NCI-H1694 treated with DMSO at 0.1 percent for 48 hours (cell line): ENCODE results near the gene FOXJ3.

Source experiments
- DNase-seq: peaks from one replicate; lab custom pipeline; 2025; lab: John Stamatoyannopoulos, UW

The FOXJ3 gene

DNA sequence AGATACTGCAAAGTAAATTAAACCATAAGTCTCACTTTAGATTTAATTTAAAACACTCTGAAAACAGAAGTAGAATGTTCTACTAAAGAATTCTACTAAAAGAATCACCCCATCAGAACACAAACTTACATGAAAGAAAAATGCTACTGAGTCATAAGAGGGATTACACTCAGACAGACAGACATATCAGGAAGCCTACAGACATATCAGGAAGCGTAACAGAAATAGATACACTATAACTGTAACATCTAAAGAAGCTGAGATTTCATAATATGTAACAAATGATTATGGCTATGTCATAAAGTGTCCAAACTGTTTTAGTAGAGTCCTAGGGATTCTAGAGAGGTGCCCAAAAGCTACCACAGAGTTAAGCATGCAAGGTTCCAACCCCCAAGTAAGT lies 23.9 kb downstream of the FOXJ3 start:
- DNase-seq = no peak

DNA sequence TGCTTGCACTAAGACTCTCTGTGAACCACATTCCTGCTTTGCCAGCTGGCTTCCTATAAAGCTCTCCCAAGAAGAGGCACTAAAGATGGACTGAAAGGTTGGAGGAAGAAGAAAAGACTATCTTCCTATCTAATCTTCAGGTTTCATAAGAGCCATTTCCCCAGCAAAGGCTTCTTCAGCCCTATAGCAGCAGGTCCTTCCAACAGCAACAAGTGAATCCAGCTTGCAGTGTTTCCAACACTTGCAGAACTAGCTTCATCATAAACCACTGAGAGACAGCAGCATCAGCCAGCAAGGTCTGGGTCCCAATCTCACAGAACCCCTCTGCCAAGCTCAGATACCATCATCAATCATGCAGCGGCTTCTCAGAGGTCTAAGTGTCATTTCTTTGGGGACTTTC lies 28.1 kb downstream of the FOXJ3 start:
- DNase-seq = no peak

DNA sequence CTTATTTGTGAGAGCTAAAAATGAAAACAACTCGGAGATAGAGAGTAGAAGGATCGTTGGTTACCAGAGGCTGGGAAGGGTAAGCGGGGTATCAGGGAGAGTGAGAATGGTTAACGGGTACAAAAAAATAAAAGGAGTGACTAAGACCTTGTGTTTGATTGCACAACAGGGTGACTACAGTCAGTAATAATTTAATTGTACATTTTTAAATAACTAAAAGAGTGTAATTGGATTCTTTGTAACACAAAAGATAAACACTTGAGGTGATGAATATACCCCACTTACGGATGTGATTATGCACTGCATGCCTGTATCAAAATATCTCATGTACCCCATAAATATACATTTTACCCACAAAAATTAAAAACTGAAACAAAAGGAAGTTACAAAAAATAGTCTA lies 29.4 kb downstream of the FOXJ3 start:
- DNase-seq = no peak

DNA sequence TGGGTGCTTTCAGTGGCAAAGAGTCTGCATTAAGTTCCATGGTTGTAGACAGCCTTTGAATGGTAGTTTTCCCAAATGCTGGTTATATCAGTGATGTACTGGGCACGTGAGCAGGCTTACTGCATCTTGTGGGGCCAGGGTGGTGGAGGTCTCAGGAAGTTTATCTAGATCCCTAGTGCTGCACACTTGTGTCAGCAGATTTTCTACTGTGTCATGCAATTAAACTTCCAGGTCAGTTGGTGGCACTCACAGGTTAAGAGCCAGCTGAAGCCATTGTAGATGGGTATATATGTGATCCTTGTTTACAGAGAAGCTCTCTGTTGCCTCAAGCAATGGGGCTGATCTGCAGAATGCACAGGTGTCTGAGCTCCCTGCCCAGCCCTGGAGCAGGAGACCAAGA lies 33.0 kb downstream of the FOXJ3 start:
- no peak for DNase-seq

DNA sequence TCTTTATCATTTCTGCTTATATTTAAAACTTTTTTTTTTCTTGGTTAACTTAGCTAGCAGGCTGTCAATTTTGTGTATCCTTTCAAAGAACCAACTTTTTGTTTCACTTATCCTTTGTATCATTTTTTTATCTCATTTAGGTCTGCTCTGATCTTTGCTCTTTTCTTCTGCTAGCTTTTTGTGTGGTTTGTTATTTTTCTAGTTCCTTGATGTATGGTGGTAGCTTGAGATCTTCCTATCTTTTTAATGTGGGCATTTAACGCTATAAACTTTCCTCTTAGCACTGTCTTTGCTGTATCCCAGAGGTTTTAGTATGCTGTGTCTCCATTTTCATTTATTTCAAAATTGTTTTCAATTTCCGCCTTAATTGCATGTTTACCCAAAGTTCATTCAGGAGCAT lies 36.5 kb downstream of the FOXJ3 start:
- no peak for DNase-seq

DNA sequence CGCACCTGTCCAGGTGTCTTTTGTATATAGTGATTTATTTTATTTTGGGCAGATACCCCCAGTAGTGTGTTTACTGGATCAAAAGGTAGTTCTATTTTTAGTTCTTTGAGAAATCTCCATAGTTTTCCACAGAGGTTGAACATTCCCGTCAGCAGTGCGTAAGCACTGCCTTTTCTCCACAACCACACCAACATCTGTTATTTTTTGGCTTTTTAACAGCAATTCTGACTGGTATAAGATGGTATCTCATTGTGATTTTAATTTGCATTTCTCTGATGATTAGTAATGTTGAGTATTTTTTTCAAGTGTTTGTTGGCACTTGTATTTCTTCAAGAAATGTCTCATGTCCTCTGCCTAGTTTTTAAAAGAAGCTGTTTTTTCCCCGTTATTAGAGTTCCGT lies 39.2 kb downstream of the FOXJ3 start:
- DNase-seq = no peak

DNA sequence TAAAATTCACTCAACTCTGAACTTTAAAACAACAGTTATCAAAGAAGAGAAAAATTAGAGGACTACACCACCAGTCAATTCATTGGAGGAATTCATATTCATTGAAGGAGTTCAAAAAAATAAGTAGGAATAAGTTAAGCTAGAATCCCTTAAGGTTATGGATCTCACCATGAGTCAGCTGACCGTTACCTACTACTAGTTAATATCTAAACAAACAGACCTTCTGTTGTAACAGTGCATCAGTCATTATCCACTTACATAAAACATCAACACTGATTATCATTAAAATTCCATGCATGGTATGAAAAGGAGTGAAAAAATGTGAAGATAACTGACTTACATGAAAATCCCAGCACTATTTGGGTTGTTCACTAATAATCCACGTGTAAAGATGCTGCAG lies 44.9 kb downstream of the FOXJ3 start:
- no peak for DNase-seq

DNA sequence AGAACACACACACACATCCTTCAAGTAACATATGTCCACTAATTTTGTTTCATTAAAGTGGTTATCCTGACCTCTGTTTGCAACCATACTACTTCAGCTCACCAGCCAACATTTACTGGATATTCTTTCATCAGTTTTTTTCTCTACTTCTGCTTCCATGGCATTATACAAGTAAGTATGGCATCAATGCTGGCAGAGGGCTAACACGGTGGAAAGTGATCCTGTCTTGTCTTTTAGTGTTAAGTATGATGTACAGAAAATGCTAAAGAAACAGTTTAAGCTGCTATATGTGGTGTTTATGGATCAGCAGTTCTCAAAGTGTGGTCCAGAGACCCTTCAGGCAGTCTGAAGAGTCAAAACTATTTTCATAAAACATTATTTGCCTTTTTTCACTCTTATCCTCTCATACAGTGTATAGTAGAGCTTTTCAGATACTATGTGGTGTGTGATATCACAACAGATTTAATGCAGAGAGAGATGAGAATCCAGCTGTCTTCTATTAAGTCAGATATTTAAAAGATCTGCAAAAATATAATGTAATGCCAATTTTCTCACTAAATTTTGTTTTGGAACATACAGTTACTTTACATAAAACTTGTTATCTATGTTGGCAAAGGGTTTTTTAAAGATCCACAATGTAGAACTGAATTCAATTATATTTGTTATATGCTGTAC lies 46.6 kb downstream of the FOXJ3 start:
- DNase-seq = no peak

DNA sequence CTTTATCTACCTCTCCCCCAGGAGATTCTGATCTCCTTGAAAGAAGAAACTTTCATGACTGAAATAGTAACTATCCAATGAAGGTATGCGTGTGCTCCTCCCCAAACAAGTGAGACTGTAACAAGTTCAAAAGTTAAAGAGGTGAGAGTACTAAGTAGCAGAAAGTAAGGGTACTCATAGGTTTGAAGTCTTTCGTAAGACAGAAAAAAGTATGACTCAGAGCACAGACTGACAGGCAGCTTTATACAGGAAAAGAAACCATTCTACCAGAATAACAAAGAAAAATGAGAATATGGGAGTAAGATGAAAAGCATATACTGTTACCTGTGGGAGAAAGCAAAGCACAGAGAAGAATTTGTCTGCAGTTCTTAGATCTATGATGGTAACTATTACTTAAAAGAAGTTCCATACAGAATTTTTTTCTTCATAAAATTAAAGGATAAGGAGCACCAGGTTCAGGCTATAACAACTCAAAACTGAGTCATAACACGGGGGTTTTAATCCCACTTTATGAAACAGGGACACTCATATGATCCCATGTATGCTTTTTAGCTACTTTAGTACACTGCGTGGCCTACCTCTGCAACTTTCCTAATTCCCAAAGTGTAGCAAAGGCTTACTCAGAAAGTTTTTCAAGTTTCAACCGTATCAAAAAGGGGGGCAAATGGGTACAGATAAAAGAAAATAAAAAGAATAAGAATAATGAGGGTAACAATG lies 52.0 kb downstream of the FOXJ3 start:
- DNase-seq = no peak

DNA sequence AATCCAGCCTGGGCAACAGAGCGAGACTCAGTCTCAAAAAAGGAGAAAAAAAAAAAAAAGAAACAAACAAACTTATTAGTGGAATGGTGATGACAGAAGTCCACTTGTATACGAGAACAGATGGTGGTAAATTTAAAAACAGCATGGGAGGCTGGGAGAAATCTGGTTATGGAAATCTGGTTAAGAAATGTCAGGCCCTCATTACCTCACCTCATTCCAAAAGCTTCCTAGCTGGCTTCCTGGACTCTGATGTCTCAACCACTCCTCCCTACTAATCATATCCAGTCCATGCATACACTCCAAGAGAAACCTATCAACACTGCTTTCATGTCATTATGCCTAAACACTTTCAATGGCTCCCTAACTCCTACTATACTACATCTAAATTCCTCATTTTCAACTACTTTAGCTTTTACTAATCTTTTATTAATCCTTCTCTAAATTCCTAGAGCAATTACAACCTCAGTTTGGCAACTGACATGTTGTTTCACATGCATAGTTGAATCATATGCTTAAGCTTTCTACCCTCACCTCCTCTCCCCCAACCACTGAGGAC lies 52.9 kb downstream of the FOXJ3 start:
- peak; percentile 52 for DNase-seq

DNA sequence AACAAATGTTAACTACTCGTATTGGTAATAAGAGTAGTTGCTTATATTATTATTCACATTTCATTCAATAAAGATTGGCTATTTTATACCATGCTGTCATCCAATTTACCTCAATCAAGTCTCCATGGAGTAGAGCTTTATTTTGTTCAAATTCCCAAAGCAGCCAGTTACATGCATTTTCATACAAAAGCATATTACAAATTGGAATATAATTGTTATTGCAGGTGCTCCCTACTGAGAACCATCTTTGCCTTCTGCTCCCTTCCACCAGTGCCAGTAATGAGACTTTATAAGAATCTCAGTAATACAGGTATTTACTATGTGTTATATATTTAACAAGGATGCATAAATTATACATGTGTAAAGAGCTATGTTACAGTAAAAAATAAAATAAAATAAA lies 54.2 kb downstream of the FOXJ3 start:
- no peak for DNase-seq

DNA sequence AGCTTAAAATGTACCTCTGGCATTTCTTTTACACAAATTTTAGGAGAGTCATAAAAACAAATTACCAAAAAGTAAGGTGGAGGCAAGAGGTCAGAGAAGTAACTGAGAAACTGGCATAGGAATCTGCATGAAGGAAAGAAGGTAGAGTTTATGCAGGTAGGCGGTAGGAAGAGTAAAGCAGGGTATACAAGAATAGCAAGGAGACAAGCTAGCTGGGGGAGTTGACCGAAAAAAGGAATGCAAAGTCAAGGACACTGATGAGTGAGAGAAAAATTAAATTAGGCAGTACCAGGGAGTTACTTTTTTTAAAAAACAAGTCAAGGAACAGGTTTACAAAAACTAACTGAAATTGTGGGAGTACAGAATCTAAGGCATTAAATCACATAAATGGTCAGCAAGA lies 56.0 kb downstream of the FOXJ3 start:
- DNase-seq = no peak

DNA sequence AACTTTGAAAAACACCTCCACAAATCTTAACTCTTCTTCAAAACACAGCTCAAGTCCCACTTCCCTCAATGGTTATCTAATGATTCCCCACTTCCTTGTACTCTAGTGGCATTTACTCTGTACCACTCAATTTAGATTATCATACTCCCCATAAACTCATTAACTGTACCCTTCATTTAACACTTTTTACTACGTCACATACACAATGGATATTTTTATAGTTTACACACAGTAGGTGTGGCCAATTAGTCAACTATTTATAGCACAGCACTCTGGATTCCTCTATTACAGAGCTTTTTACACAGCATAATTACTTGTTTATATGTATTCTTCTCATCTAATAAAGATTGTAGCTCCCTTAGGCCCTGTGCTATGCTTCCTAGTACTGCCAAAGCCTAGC lies 62.1 kb downstream of the FOXJ3 start:
- DNase-seq = no peak

DNA sequence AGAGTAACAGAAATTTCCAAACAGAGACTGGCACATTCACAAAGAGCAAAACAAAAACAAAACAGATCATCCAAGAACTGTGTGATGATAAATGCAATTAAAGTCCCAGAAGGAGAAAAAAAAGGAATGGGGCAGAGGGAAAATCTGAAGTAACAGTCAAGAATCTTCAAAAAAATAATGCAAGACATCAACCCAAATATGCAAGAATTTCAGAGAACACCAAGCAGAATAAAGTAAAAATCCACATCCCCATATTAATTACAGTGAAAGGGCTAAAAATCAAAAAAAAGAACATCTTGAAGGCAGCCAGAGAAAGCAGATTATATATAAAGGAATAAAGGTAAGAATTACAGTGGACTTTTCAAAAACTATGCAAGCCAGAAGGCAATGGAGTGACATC lies 67.1 kb downstream of the FOXJ3 start:
- no peak for DNase-seq

DNA sequence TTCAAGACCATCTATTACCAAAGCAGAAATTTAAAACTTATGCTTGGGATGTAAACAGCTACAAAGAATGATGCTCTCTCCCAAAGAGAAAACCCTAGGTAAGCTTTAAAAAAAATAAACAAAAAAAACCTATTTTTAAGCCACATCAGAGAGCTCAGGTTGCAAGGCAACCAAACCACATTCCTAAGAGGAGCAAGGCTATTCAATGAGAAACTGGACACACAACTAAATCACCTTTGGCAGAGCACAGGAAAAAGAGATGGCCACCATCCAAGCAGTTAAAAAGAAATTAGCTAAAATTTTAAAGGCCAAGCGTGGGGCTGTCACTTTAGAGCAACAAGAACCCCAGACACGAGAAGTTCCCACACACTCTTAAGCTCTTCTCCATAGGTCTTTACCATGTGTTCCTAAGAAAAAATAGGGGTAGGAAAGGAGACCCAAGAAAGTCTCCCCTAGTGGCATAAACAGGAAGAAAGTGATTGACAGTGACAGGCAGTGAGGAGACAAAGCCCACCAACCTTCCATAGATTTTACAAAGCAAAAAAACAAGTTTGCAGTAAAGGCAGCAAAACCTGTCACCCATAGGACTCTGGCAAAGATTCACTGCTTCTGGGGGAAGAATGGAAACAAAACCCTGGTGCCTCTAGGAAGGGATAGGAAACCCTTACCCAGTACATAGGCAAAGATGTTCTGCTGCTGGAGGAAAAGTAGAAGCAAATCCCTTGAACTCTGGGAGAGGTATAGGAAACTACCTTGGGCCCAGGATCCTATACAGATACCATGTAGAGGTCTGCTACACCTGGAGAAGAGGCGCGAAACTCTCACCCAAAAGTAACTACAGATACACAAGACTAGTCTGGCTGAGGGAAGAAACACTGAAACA lies 68.5 kb downstream of the FOXJ3 start:
- DNase-seq = no peak

DNA sequence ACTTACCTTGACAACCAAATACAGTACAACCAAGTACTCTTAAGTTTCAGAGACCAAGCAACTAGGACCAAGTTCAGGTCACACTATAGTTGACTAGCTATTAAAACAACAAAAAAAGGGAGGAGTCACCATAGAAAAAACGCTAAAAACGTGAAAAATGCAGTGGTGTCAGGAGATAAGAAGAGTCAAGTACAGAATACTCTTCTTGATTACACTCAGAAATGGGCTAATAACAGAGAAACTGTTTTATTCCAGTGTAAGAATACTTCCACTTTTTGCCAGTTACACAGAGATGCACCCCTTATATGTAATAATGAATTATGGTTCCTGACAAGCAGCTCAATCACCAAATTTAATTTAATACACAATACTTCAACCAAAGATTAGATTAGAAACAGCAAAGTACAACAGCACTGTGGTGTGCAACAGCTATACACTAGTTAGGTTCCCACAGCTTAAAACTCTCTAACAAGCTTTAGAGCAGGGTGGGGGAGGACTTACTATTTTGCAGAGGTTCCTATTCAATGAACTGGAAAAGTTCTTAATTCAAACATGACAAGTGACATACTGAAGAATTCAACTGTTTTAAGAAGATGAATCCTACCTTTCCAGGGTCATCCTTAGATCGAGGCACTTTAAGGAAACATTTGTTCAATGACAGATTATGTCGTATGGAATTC lies 70.4 kb downstream of the FOXJ3 start:
- no peak for DNase-seq

DNA sequence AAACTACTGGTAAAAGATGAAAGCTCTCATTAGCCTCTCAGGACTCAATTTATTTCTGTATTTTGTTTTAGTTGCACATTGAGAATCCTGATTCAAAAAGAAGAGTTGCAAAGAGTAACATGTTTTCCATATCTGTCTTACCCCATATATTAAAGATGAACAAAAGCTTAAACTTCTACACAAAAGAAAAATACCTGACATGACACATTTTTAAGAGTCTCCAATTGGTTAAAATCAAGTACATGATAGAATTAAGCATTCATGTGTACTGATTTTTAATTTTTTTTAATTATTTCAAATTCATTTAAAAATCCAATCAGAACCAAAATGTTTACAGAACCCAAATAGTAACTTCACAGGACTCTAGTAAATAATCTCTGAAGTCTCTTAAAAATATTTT lies 72.0 kb downstream of the FOXJ3 start:
- DNase-seq = no peak

DNA sequence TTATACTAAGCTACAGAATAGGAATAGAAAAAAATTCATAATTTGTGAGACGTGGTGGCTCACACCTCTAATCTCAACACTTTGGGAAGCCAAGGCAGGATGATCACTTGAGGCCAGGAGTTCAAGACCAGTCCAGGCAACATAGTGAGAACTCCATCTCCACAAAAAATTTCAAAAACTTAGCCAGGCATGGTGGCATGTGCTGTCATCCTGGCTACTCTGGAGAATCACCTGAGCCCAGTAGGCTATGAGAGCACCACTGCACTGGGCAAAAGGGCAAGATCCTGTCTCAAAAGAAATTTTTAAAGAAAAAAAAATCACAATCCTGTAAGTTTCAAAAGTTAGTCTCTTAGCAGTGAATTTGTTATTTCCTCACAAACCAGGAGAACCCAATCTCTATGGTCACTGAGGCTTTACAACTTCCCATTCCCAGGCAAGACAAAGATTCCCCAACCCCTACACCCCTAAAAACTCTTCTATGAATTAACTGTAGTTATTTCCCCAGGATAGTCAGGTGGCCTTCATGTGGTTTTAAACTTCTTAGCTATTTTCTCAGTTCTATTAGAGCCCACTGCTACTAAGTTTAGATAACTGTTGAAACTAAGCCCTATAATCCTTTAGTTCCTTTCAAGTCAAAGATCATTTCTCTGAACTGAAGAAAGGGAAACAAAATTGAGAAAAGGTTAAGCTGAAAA lies 74.5 kb downstream of the FOXJ3 start:
- no peak for DNase-seq

DNA sequence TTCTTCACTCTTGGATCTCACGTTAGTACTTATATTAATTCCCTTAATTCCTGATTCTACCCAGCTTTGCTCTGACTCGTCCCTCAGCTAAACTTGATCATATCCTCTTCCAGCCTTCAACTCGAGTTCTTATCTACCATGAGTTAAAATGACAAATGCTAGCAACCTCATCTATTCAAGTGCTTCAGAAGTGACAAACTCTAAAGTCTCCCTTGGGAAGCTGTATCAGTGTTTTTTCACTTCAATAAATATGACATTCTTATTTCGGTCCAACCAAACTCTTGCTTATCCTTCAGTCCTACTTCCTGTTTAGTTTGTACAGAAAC lies 75.3 kb downstream of the FOXJ3 start:
- no peak for DNase-seq

DNA sequence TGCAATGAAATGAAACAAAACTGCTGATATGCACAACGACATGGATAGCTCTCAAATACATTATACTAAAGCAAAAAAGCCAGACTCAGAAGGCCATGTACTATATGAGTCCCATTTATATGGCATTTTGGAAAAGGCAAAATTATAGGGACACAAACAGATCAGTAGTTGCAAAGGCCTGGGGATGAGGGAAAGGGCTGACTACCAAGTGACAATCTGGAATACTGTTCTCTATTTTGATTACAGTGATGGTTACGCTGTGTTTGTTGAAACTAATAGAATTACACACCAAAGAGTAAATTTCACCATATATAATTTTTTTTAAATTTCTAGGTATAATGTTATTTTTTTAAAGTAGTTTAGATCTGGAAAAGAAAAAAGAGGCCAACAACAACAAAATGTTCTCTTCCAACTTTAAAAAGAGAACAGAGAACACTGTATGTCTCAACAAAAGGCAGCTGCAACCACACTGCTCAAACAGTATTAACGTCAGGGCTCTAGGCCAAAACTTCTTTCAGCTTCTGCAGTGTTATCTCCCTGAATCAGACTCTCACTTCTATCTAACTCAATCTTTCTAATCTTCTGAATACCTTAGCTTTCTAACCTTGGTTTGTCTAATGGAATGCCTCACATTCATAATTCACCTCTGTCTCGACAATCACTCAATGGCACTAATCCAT lies 75.8 kb downstream of the FOXJ3 start:
- DNase-seq = no peak

DNA sequence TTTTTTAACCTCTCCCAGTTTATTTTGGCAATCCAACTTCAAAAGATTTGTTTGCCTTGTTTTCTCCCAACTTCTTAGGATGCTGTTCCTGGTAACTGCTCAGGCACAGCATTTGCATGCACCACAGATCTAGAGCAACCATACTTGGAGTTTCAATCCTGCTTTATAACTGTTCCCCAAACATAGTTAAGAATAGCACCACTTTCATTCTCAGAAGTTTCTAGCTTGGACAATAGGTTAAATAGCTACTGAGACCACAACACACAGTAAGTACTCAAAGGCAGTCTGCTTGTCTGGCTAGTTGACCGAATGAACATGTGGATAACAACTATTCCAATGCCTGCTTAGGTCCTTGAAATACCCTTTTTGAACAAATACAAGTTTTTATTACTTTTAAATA lies 76.8 kb downstream of the FOXJ3 start:
- no peak for DNase-seq
